Suprapubic skin (tissue), 3 donors: ENCODE data around the gene ADGRD1.

ENCODE experiments used
- POLR2A ChIP-seq, 2 donors: fragments of 450-650 bp; IDR thresholded peaks; one replicate each; pipeline ENCODE4 v1.6.1; 2017; ENCODE audit warnings: antibody characterized with exemption in 2 of 2, mild to moderate bottlenecking in 2 of 2, moderate library complexity in 2 of 2
- TF ChIP-seq, protein P1 (sequence below), 2 donors: fragments of 200-600 bp in 1 of 2; fragments of 450-650 bp in 1 of 2; sonication (generic) in 1 of 2; IDR thresholded peaks; one replicate each; pipeline ENCODE4 v1.5.1; 2016 to 2019; ENCODE audit warnings: antibody characterized with exemption in 2 of 2, mild to moderate bottlenecking in 1 of 2, moderate library complexity in 1 of 2

DNA sequence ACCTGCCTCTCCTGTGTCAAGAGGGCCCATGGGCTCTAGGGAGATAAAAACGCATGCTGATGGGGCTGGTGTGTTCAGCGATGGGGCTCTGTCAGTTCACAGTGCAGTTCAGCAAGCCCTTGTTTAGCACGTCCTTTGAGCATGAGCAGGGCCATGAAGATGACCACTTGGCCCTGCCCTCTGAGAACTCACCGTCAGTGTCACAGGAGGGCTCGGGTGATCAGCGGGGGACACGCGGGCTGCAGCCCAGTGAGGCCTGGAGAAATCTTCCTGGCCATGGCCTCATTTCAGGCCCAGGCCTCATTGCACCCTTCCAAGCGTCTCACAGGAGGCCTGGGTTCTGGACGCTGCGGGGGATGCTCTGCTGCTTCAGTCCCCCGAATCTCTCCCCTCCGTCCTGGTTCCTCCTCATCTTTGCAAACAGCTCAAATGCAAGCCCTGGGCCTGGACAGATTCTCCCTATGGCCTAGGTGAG is 181.6 kb downstream of the ADGRD1 start:
- no peak for TF ChIP-seq POLR2A (IDR thresholded peaks at IDR 0.05)
- TF ChIP-seq, protein P1, sequence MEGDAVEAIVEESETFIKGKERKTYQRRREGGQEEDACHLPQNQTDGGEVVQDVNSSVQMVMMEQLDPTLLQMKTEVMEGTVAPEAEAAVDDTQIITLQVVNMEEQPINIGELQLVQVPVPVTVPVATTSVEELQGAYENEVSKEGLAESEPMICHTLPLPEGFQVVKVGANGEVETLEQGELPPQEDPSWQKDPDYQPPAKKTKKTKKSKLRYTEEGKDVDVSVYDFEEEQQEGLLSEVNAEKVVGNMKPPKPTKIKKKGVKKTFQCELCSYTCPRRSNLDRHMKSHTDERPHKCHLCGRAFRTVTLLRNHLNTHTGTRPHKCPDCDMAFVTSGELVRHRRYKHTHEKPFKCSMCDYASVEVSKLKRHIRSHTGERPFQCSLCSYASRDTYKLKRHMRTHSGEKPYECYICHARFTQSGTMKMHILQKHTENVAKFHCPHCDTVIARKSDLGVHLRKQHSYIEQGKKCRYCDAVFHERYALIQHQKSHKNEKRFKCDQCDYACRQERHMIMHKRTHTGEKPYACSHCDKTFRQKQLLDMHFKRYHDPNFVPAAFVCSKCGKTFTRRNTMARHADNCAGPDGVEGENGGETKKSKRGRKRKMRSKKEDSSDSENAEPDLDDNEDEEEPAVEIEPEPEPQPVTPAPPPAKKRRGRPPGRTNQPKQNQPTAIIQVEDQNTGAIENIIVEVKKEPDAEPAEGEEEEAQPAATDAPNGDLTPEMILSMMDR (IDR thresholded peaks at IDR 0.05), result no peak
